ENCODE data around the gene CD3D. TPM values are rescaled to one million over a fixed set of nuclear protein-coding genes. Genes with fewer than 3 reads are reported as not detected.

The CD3D gene
- total RNA-seq, 1 donor from 2014 or later, result not detected

GRCh38 chr11:118289401-118289800 is 53.1 kb downstream of the CD3D start:
- H3K9ac ChIP-seq (ENCODE audit: low read depth in 1 of 3, low read length in 3 of 3), result no peak overlapping the region
- peaks cover 0 to 6% (median 3%) of the 10 kb centered on the region in 3 donors for H3K27me3 ChIP-seq (ENCODE audit: control insufficient read depth in 3 of 3, insufficient read depth in 3 of 3, low read length in 3 of 3)
- no peak overlapping the region for H3K4me3 ChIP-seq (ENCODE audit: low read length in 3 of 3)
- no peaks in the 10 kb centered on the region for H3K9me3 ChIP-seq (ENCODE audit: control insufficient read depth in 3 of 3, low read length in 3 of 3)
- no peak overlapping the region for H3K27ac ChIP-seq (ENCODE audit: low read depth, low read length)
- no peaks in the 10 kb centered on the region for H3K4me1 ChIP-seq (ENCODE audit: control insufficient read depth in 3 of 3, insufficient read depth in 3 of 3, low read length in 3 of 3)
- no peaks in the 10 kb centered on the region for H3K36me3 ChIP-seq (ENCODE audit: control insufficient read depth in 3 of 3, insufficient read depth in 3 of 3, low read length in 3 of 3)

Small RNA genes within 50 kb of the gene (small RNA-seq; reads per million reads assigned to genes)
- gene AP001582.1, result not detected

Other genes starting within 250 kb of the CD3D start
- 2.1 TPM for gene SCN4B, start 189.9 kb downstream of the CD3D start, total RNA-seq
- gene SCN2B, start 166.1 kb downstream of the CD3D start, total RNA-seq, result 2.1 TPM
- gene JAML, start 117.7 kb downstream of the CD3D start, total RNA-seq, result 6.8 TPM
- gene MPZL3, start 90.3 kb downstream of the CD3D start, total RNA-seq, result 1.0 TPM
- 1.0 TPM for gene MPZL2, start 78.4 kb downstream of the CD3D start, total RNA-seq
- not detected for gene CD3E, start 38.0 kb downstream of the CD3D start, total RNA-seq
- under 0.01 TPM for gene CD3G, start 1.6 kb upstream of the CD3D start, total RNA-seq
- gene UBE4A, start 16.9 kb upstream of the CD3D start, total RNA-seq, result 21.4 TPM
- 79.9 TPM for gene ATP5MG, start 58.9 kb upstream of the CD3D start, total RNA-seq
- gene KMT2A, start 93.8 kb upstream of the CD3D start, total RNA-seq, result 20.4 TPM
- 1.0 TPM for gene TTC36, start 184.8 kb upstream of the CD3D start, total RNA-seq
- gene TMEM25, start 188.5 kb upstream of the CD3D start, total RNA-seq, result 8.9 TPM
- 26.6 TPM for gene IFT46, start 223.2 kb upstream of the CD3D start, total RNA-seq
- gene ARCN1, start 229.7 kb upstream of the CD3D start, total RNA-seq, result 61.1 TPM